Vagina (tissue), 2 donors: ENCODE measurements around the gene COPB2. TPM values are rescaled to one million over a fixed set of nuclear protein-coding genes. Genes with fewer than 3 reads are reported as not detected.

Experiments used
- DNase-seq, 2 donors: peaks; one replicate each; pipeline ENCODE4 v3.0.0-alpha.2; 2017; ENCODE audit errors: extremely low spot score in 2 of 2
- H3K27ac ChIP-seq: fragments of 200-600 bp; sonication (generic); one replicate; pipeline ENCODE4 v1.5.1; 2019
- H3K27me3 ChIP-seq: fragments of 200-600 bp; sonication (generic); one replicate; pipeline ENCODE4 v1.5.1; 2019
- H3K36me3 ChIP-seq, 2 donors: fragments of 200-600 bp; sonication (generic); one replicate each; pipeline ENCODE4 v1.5.1; 2017 to 2019
- H3K4me1 ChIP-seq: fragments of 200-600 bp; sonication (generic); one replicate; pipeline ENCODE4 v1.5.1; 2019
- H3K4me3 ChIP-seq, 2 donors: fragments of 200-600 bp; sonication (generic); 1 replicate in 1 of 2; 2 replicates in 1 of 2; pipeline ENCODE4 v1.5.1; 2016 to 2019
- H3K9me3 ChIP-seq: fragments of 200-600 bp; sonication (generic); one replicate; pipeline ENCODE4 v1.5.1; 2019
- POLR2A ChIP-seq, 2 donors: fragments of 450-650 bp; IDR thresholded peaks; one replicate each; pipeline ENCODE4 v1.6.1; 2017; ENCODE audit warnings: antibody characterized with exemption in 2 of 2, mild to moderate bottlenecking in 2 of 2, moderate library complexity in 2 of 2
- POLR2AphosphoS5 ChIP-seq, 2 donors: sonication (generic); formaldehyde crosslinking; IDR thresholded peaks; one replicate each; pipeline ENCODE4 v1.9.0; 2017; ENCODE audit warnings: antibody characterized with exemption in 2 of 2, mild to moderate bottlenecking in 2 of 2, low read depth in 1 of 2; ENCODE audit not compliant: insufficient read depth in 1 of 2
- intact Hi-C: fragments of 100-400 bp; cut with DNase I; formaldehyde crosslinking; loops from one replicate; pipeline ENCODE4 v1.15.1; 2023
- total RNA-seq: library from RNA; depleted of rRNA; stranded (reverse); fragments of >200 nt; gene quantifications from one replicate; pipeline ENCODE4 v1.2.3, GENCODE V29; 2016
- TF ChIP-seq, protein P1 (sequence below), 3 experiments: fragments of 450-650 bp in 2 of 3; fragments of 200-600 bp in 1 of 3; sonication (generic) in 1 of 3; IDR thresholded peaks; one replicate each; pipeline ENCODE4 v1.5.1; 2017 to 2019; ENCODE audit warnings: antibody characterized with exemption in 3 of 3, mild to moderate bottlenecking in 2 of 3, moderate library complexity in 2 of 3

Gene COPB2
- total RNA-seq, 1 donor from 2014 or later = 67.0 TPM

GRCh38 chr3:139324456-139324855, 65.0 kb downstream of the COPB2 start:
- H3K36me3 ChIP-seq = no peaks in the 10 kb centered on the region
- intact Hi-C loops = loop anchor here (10.0 kb wide), 1 partner anchor 220 kb away; no protein-coding TSS in a partner anchor
- TF ChIP-seq POLR2AphosphoS5 (IDR thresholded peaks at IDR 0.05; ENCODE audit: insufficient read depth in 1 of 2, low read depth in 1 of 2) (no peak), POLR2A (IDR thresholded peaks at IDR 0.05) (no peak)
- TF ChIP-seq, protein P1, sequence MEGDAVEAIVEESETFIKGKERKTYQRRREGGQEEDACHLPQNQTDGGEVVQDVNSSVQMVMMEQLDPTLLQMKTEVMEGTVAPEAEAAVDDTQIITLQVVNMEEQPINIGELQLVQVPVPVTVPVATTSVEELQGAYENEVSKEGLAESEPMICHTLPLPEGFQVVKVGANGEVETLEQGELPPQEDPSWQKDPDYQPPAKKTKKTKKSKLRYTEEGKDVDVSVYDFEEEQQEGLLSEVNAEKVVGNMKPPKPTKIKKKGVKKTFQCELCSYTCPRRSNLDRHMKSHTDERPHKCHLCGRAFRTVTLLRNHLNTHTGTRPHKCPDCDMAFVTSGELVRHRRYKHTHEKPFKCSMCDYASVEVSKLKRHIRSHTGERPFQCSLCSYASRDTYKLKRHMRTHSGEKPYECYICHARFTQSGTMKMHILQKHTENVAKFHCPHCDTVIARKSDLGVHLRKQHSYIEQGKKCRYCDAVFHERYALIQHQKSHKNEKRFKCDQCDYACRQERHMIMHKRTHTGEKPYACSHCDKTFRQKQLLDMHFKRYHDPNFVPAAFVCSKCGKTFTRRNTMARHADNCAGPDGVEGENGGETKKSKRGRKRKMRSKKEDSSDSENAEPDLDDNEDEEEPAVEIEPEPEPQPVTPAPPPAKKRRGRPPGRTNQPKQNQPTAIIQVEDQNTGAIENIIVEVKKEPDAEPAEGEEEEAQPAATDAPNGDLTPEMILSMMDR (IDR thresholded peaks at IDR 0.05) = no peak
- no peaks in the 10 kb centered on the region for H3K27me3 ChIP-seq
- no peak overlapping the region for H3K27ac ChIP-seq
- H3K4me3 ChIP-seq = no peak overlapping the region
- H3K9me3 ChIP-seq = no peaks in the 10 kb centered on the region
- peaks cover 5% of the 10 kb centered on the region for H3K4me1 ChIP-seq
- no peak for DNase-seq

GRCh38 chr3:139323146-139323545, 66.3 kb downstream of the COPB2 start:
- Histone ChIP-seq H3K4me1 (no peaks in the 10 kb centered on the region), H3K27me3 (no peaks in the 10 kb centered on the region), H3K36me3 (no peaks in the 10 kb centered on the region), H3K9me3 (no peaks in the 10 kb centered on the region), H3K27ac (no peak overlapping the region), H3K4me3 (no peak overlapping the region)
- DNase-seq = no peak
- intact Hi-C loops = loop anchor here (10.0 kb wide), 1 partner anchor 218 kb away; no protein-coding TSS in a partner anchor
- no peak for TF ChIP-seq POLR2AphosphoS5 (IDR thresholded peaks at IDR 0.05; ENCODE audit: insufficient read depth in 1 of 2, low read depth in 1 of 2)
- no peak for TF ChIP-seq POLR2A (IDR thresholded peaks at IDR 0.05)
- TF ChIP-seq, protein P1 (IDR thresholded peaks at IDR 0.05) = no peak

DNA sequence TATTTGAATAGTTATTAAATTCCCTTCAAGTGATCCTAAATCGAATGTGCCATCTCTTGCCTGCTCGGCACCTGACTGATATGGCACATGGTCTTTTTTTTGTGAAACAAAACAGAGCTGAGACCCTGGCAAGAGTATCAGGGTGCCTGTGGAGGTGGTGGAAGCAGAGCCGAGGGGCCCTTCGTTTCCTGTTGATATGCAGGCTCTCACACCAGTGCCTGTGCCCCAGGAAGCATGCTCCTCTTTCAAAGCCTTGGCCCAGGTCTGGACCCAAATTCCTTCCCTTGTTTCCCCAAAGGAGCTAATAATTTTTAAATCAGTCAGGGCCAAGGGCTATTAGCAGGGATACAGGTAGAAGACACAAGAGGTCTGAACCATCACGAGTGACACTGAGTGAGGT, 67.1 kb downstream of the COPB2 start:
- TF ChIP-seq, protein P1 (IDR thresholded peaks at IDR 0.05) = no peak
- TF ChIP-seq POLR2AphosphoS5 (IDR thresholded peaks at IDR 0.05; ENCODE audit: insufficient read depth in 1 of 2, low read depth in 1 of 2) (no peak), POLR2A (IDR thresholded peaks at IDR 0.05) (no peak)
- intact Hi-C loops = loop anchor here (10.0 kb wide), 1 partner anchor 218 kb away; no protein-coding TSS in a partner anchor
- no peak overlapping the region for H3K4me3 ChIP-seq
- no peaks in the 10 kb centered on the region for H3K9me3 ChIP-seq
- no peaks in the 10 kb centered on the region for H3K27me3 ChIP-seq
- DNase-seq = no peak
- H3K36me3 ChIP-seq = no peaks in the 10 kb centered on the region
- no peak overlapping the region for H3K27ac ChIP-seq
- no peaks in the 10 kb centered on the region for H3K4me1 ChIP-seq

- H3K4me1 ChIP-seq = no peaks in the 10 kb centered on the region
- no peaks in the 10 kb centered on the region for H3K9me3 ChIP-seq
- no peaks in the 10 kb centered on the region for H3K27me3 ChIP-seq
- no peaks in the 10 kb centered on the region for H3K36me3 ChIP-seq
- TF ChIP-seq, protein P1 (IDR thresholded peaks at IDR 0.05) = no peak
- TF ChIP-seq POLR2AphosphoS5 (IDR thresholded peaks at IDR 0.05; ENCODE audit: insufficient read depth in 1 of 2, low read depth in 1 of 2) = no peak
- TF ChIP-seq POLR2A (IDR thresholded peaks at IDR 0.05) = no peak
- DNase-seq = no peak
- intact Hi-C loops = loop anchor here (10.0 kb wide), 1 partner anchor 216 kb away; no protein-coding TSS in a partner anchor
- no peak overlapping the region for H3K4me3 ChIP-seq
- H3K27ac ChIP-seq = no peak overlapping the region
Measured at GRCh38 chr3:139320551-139321309, 68.7 kb downstream of the COPB2 start.
